Pancreas (tissue), 10 donors: ENCODE results near the gene KRT38. TPM values are rescaled to one million over a fixed set of nuclear protein-coding genes. Genes with fewer than 3 reads are reported as not detected.

Experiments
- ATAC-seq, 4 donors: fragments of 200-7000 bp; cut with Tn5 transposase; one replicate each; pipeline versions ENCODE4 v1.8.0 to v1.9.1; 2020; ENCODE audit warnings: mild to moderate bottlenecking in 4 of 4, moderate library complexity in 4 of 4
- DNase-seq, 6 donors: peaks; one replicate each; pipeline ENCODE4 v3.0.0-alpha.2; 2020
- FAIRE-seq: peaks from 2 replicates; lab custom pipeline; 2012; peaks lifted over from hg19 to GRCh38; lab: Jason Lieb, UNC
- H3K27ac ChIP-seq, 4 donors: fragments of 200-600 bp; sonication (generic); 1 replicate in 3 of 4; 2 replicates in 1 of 4; pipeline versions ENCODE4 v1.5.0 to v1.8.0; 2020
- H3K27me3 ChIP-seq, 4 donors: fragments of 200-600 bp; one replicate each; pipeline ENCODE4 v1.8.0; 2021
- H3K36me3 ChIP-seq, 3 donors: fragments of 200-600 bp; sonication (generic) in 1 of 3; one replicate each; pipeline versions ENCODE4 v1.5.0 to v1.8.0; 2020 to 2021
- H3K4me1 ChIP-seq, 3 donors: fragments of 200-600 bp; one replicate each; pipeline ENCODE4 v1.8.0; 2021
- H3K4me3 ChIP-seq, 4 donors: fragments of 200-600 bp; sonication (generic) in 2 of 4; one replicate each; pipeline versions ENCODE4 v1.5.0 to v1.8.0; 2020 to 2021
- H3K9me3 ChIP-seq, 4 donors: fragments of 200-600 bp; one replicate each; pipeline ENCODE4 v1.8.0; 2021
- CTCF ChIP-seq, 4 donors: fragments of 200-600 bp; sonication (generic) in 3 of 4; IDR thresholded peaks; one replicate each; pipeline versions ENCODE4 v1.5.0 to v1.8.0; 2021; ENCODE audit warnings: antibody characterized with exemption in 4 of 4
- WGBS, 2 donors: extraction: QIAGEN DNeasy Blood & Tissue Kit; methylation state at CpG; one replicate each; pipeline ENCODE4 v1.1.7; 2013; 5-methylcytosine and 5-hydroxymethylcytosine counted together
- intact Hi-C, 3 donors: fragments of 100-400 bp; cut with DNase I; formaldehyde crosslinking; loops; one replicate each; pipeline versions ENCODE4 v1.11.1 to v1.14.2; 2022
- polyA plus RNA-seq, 2 donors: library from polyadenylated mRNA; stranded (reverse); fragments of 200-250 nt; gene quantifications; one replicate each; pipeline ENCODE4 v1.2.3, GENCODE V29; 2013
- total RNA-seq, 6 donors: library from RNA; stranded (reverse); fragmentation: NEBNext Ultra II Directional in 4 of 6; extraction: Animal tissue kit (Norgen Biotek cat#: 25700) in 4 of 6; gene quantifications; one replicate each; pipeline versions ENCODE4 v1.2.1 to v1.2.4, GENCODE V29; 2021 to 2023
- donor health status: healthy with polysubstance abuse.
- donor health status: DM: no; HTN: no; CAD: no; lungs with moderate emphysema.
- donor health status: DM: no; HTN: no; CAD: no.
- donor health status: control.
- donor health status: control.
- donor health status: Bipolar disorder and iron deficiency.
- donor health status: DM: yes; HTN: yes; CAD: no.
- donor health status: DM: no; HTN: no; CAD: no.
- donor health status: DM: no; HTN: no; CAD: no.
- donor health status: DM: yes; HTN: yes; CAD: no.

Gene KRT38
- total and polyA plus RNA-seq, 8 donors = not detected

- no peak for ATAC-seq
- TF ChIP-seq CTCF (IDR thresholded peaks at IDR 0.05) = no peak
- no peaks in the 10 kb centered on the region for H3K36me3 ChIP-seq
- no peak overlapping the region for H3K27ac ChIP-seq
- no peaks in the 10 kb centered on the region for H3K4me1 ChIP-seq
- intact Hi-C loops = no loop called here
- H3K4me3 ChIP-seq = no peak overlapping the region
- DNase-seq = no peak
- 63 to 69% methylated on average over 4 of the region's 4 CpGs for WGBS, 2 donors
- H3K9me3 ChIP-seq = no peaks in the 10 kb centered on the region
- H3K27me3 ChIP-seq = peaks cover 0 to 1% (median 0%) of the 10 kb centered on the region in 4 donors
- no peak for FAIRE-seq
Measured at GRCh38 chr17:41421617-41422016, 19.2 kb downstream of the KRT38 start.

GRCh38 chr17:41421116-41421515, 19.7 kb downstream of the KRT38 start:
- TF ChIP-seq CTCF (IDR thresholded peaks at IDR 0.05) = no peak
- H3K4me3 ChIP-seq = no peak overlapping the region
- H3K4me1 ChIP-seq = no peaks in the 10 kb centered on the region
- H3K27me3 ChIP-seq = no peaks in the 10 kb centered on the region
- FAIRE-seq (no peak), DNase-seq (no peak), ATAC-seq (no peak)
- H3K27ac ChIP-seq = no peak overlapping the region
- intact Hi-C loops = no loop called here
- 62 to 70% methylated on average over 9 of the region's 9 CpGs for WGBS, 2 donors
- no peaks in the 10 kb centered on the region for H3K36me3 ChIP-seq
- H3K9me3 ChIP-seq = no peaks in the 10 kb centered on the region

GRCh38 chr17:41420134-41420533, 20.6 kb downstream of the KRT38 start:
- DNase-seq (no peak), FAIRE-seq (no peak), ATAC-seq (no peak)
- H3K4me1 ChIP-seq = no peaks in the 10 kb centered on the region
- H3K27me3 ChIP-seq = no peaks in the 10 kb centered on the region
- no peak overlapping the region for H3K27ac ChIP-seq
- H3K4me3 ChIP-seq = no peak overlapping the region
- intact Hi-C loops = no loop called here
- no peak for TF ChIP-seq CTCF (IDR thresholded peaks at IDR 0.05)
- no peaks in the 10 kb centered on the region for H3K9me3 ChIP-seq
- 65% methylated on average over 4 of the region's 4 CpGs for WGBS, 2 donors
- no peaks in the 10 kb centered on the region for H3K36me3 ChIP-seq

- H3K27ac ChIP-seq = no peak overlapping the region
- H3K4me1 ChIP-seq = no peaks in the 10 kb centered on the region
- intact Hi-C loops = no loop called here
- no peaks in the 10 kb centered on the region for H3K36me3 ChIP-seq
- no peaks in the 10 kb centered on the region for H3K9me3 ChIP-seq
- no peak overlapping the region for H3K4me3 ChIP-seq
- no peak for DNase-seq
- ATAC-seq = no peak
- FAIRE-seq = no peak
- 91 to 93% methylated on average over 4 of the region's 4 CpGs for WGBS, 2 donors
- no peak for TF ChIP-seq CTCF (IDR thresholded peaks at IDR 0.05)
- H3K27me3 ChIP-seq = no peaks in the 10 kb centered on the region
Measured at GRCh38 chr17:41419716-41420115, 21.1 kb downstream of the KRT38 start.

- intact Hi-C loops = no loop called here
- Histone ChIP-seq H3K9me3 (no peaks in the 10 kb centered on the region), H3K36me3 (no peaks in the 10 kb centered on the region), H3K4me3 (no peak overlapping the region), H3K27ac (no peak overlapping the region), H3K4me1 (no peaks in the 10 kb centered on the region), H3K27me3 (no peaks in the 10 kb centered on the region)
- FAIRE-seq = no peak
- no peak for TF ChIP-seq CTCF (IDR thresholded peaks at IDR 0.05)
- ATAC-seq = no peak
- 84 to 90% methylated on average over 7 of the region's 7 CpGs for WGBS, 2 donors
- no peak for DNase-seq
Measured at GRCh38 chr17:41418116-41418860, 22.5 kb downstream of the KRT38 start.
